ENCODE results near the gene UBXN11.

DNA sequence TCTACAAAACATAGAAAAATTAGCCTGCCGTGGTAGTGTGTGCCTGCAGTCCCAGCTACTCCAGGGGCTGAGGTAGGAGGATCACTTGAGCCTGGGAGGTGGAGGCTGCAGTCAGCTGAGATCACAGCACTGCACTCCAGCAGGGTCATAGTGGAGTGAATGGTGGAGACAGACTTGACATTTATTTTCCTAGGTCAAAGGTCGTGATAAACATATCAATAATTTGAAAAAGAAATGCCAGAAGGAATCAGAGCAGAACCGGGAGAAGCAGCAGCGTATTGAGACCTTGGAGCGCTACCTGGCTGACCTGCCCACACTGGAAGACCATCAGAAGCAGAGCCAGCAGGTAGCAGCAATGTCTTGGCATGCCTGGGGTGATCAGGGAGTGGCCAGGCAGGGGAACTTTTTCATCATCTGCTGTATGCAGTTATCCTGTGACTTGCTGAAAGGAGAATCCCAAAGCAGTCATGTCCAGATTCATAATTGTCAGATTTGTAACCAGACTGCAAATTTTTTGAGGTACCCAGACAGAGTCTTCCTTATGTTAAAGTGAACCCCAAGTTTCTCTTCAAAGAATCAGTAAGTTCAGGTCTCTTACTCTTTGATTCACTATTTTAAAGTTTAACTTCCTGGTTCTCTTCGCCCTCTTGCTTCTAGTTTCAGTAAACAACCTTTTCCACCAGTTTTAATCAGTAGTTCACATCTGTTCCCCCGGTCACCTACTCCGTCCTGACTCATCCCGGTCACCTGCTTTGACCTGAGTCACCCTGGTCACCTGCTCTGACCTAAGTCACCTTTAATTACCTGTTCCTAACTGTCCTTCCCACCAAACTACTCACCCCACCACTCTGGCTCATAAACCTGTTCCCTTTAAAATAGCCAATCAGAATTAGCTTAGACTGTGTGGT, 37.9 kb downstream of the UBXN11 start:
- TF ChIP-seq RAD21 (IDR thresholded peaks at IDR 0.05; ENCODE audit: low read depth) = no peak
- TF ChIP-seq, protein P1, sequence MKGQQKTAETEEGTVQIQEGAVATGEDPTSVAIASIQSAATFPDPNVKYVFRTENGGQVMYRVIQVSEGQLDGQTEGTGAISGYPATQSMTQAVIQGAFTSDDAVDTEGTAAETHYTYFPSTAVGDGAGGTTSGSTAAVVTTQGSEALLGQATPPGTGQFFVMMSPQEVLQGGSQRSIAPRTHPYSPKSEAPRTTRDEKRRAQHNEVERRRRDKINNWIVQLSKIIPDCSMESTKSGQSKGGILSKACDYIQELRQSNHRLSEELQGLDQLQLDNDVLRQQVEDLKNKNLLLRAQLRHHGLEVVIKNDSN (IDR thresholded peaks at IDR 0.05) = no peak
- TF ChIP-seq YY1 (IDR thresholded peaks at IDR 0.05; ENCODE audit: low read depth) = no peak
- no peak for TF ChIP-seq TAF1 (IDR thresholded peaks at IDR 0.05; ENCODE audit: low read depth)
- TF ChIP-seq, protein P2, sequence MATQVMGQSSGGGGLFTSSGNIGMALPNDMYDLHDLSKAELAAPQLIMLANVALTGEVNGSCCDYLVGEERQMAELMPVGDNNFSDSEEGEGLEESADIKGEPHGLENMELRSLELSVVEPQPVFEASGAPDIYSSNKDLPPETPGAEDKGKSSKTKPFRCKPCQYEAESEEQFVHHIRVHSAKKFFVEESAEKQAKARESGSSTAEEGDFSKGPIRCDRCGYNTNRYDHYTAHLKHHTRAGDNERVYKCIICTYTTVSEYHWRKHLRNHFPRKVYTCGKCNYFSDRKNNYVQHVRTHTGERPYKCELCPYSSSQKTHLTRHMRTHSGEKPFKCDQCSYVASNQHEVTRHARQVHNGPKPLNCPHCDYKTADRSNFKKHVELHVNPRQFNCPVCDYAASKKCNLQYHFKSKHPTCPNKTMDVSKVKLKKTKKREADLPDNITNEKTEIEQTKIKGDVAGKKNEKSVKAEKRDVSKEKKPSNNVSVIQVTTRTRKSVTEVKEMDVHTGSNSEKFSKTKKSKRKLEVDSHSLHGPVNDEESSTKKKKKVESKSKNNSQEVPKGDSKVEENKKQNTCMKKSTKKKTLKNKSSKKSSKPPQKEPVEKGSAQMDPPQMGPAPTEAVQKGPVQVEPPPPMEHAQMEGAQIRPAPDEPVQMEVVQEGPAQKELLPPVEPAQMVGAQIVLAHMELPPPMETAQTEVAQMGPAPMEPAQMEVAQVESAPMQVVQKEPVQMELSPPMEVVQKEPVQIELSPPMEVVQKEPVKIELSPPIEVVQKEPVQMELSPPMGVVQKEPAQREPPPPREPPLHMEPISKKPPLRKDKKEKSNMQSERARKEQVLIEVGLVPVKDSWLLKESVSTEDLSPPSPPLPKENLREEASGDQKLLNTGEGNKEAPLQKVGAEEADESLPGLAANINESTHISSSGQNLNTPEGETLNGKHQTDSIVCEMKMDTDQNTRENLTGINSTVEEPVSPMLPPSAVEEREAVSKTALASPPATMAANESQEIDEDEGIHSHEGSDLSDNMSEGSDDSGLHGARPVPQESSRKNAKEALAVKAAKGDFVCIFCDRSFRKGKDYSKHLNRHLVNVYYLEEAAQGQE (IDR thresholded peaks at IDR 0.05; ENCODE audit: low read depth) = no peak
- TF ChIP-seq, protein P3, sequence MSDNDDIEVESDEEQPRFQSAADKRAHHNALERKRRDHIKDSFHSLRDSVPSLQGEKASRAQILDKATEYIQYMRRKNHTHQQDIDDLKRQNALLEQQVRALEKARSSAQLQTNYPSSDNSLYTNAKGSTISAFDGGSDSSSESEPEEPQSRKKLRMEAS (IDR thresholded peaks at IDR 0.05) = no peak

Measured in Ishikawa (cell line).